Stomach (tissue), 9 donors: ENCODE results near the gene PDE9A. TPM values are rescaled to one million over a fixed set of nuclear protein-coding genes. Genes with fewer than 3 reads are reported as not detected.
A peak's percentile ranks its signal among the peaks of the same experiment; 100 is the strongest.

Experiments
- DNase-seq, 2 donors: peaks; one replicate each; pipeline versions ENCODE4 v3.0.0 to v3.0.0-alpha.2; 2013 to 2019
- H3K27ac ChIP-seq, 5 donors: fragments of 200-600 bp in 4 of 5; sonication (generic) in 4 of 5; one replicate each; pipeline ENCODE4 v1.5.1; 2013 to 2019; ENCODE audit warnings: mild to moderate bottlenecking in 1 of 5, moderate library complexity in 1 of 5
- H3K27me3 ChIP-seq, 3 donors: fragments of 200-600 bp; sonication (generic); one replicate each; pipeline ENCODE4 v1.5.1; 2017 to 2019; ENCODE audit warnings: mixed run types in 1 of 3
- H3K36me3 ChIP-seq, 4 donors: fragments of 200-600 bp; sonication (generic); 1 replicate in 3 of 4; 2 replicates in 1 of 4; pipeline ENCODE4 v1.5.1; 2016 to 2019
- H3K4me1 ChIP-seq, 4 donors: fragments of 200-600 bp; sonication (generic); one replicate each; pipeline ENCODE4 v1.5.1; 2016 to 2019
- H3K4me3 ChIP-seq, 4 donors: fragments of 200-600 bp; sonication (generic) in 3 of 4; one replicate each; pipeline ENCODE4 v1.5.1; 2016 to 2019; ENCODE audit warnings: mild to moderate bottlenecking in 1 of 4
- H3K9me3 ChIP-seq, 4 donors: fragments of 200-600 bp; sonication (generic); one replicate each; pipeline ENCODE4 v1.5.1; 2016 to 2019
- EP300 ChIP-seq: sonication (generic); formaldehyde crosslinking; IDR thresholded peaks from one replicate; pipeline ENCODE4 v1.6.1; 2017; ENCODE audit warnings: antibody characterized with exemption
- POLR2A ChIP-seq, 4 donors: fragments of 450-650 bp; IDR thresholded peaks; one replicate each; pipeline ENCODE4 v1.6.1; 2016; ENCODE audit warnings: antibody characterized with exemption in 4 of 4, control low read depth in 2 of 4, mild to moderate bottlenecking in 1 of 4, moderate library complexity in 1 of 4
- POLR2AphosphoS5 ChIP-seq, 3 donors: sonication (generic); formaldehyde crosslinking; IDR thresholded peaks; one replicate each; pipeline ENCODE4 v1.6.1; 2016; ENCODE audit warnings: antibody characterized with exemption in 3 of 3
- WGBS, 5 donors: extraction: QIAGEN DNeasy Blood & Tissue Kit in 3 of 5; methylation state at CpG; one replicate each; pipeline versions ENCODE4 v1.1.5 to v1.1.7; 2013 to 2018; 5-methylcytosine and 5-hydroxymethylcytosine counted together
- intact Hi-C: fragments of 100-400 bp; cut with DNase I; formaldehyde crosslinking; loops from one replicate; pipeline ENCODE4 v1.15.1; 2023; ENCODE audit warnings: low total_unique reads
- polyA plus RNA-seq, 3 donors: library from polyadenylated mRNA; stranded (reverse); fragments of 200-250 nt; gene quantifications; one replicate each; pipeline ENCODE4 v1.2.3, GENCODE V29; 2013
- total RNA-seq, 5 donors: library from RNA; depleted of rRNA; stranded (reverse); fragments of >200 nt; gene quantifications; one replicate each; pipeline versions ENCODE4 v1.1.0 to v1.2.3, GENCODE V29; 2014 to 2016
- TF ChIP-seq, protein P1 (sequence below), 7 experiments: fragments of 450-650 bp in 4 of 7; fragments of 200-600 bp in 3 of 7; sonication (generic) in 3 of 7; IDR thresholded peaks; one replicate each; pipeline ENCODE4 v1.5.1; 2016 to 2019; ENCODE audit warnings: antibody characterized with exemption in 7 of 7, control low read depth in 2 of 7, mild to moderate bottlenecking in 1 of 7
- donor health status: healthy with polysubstance abuse.
- donor health status: Bipolar disorder and iron deficiency.
- donor health status: healthy.

Gene PDE9A
- total and polyA plus RNA-seq, 8 donors = 6.4 to 77.1 (median 11.9) TPM

GRCh38 chr21:42819861-42820615 lies 166.6 kb downstream of the PDE9A start:
- no peaks in the 10 kb centered on the region for H3K9me3 ChIP-seq
- 85 to 88% (median 87%) methylated on average over 7 of the region's 7 CpGs for WGBS, 5 donors
- no peak overlapping the region for H3K27ac ChIP-seq
- DNase-seq = no peak
- no peaks in the 10 kb centered on the region for H3K36me3 ChIP-seq
- intact Hi-C loops = loop anchor here (10.0 kb wide), 2 partner anchors 165 to 225 kb away; partner anchors contain the start of gene PDE9A
- peaks cover 0 to 7% (median 3%) of the 10 kb centered on the region in 4 donors for H3K4me1 ChIP-seq
- peaks cover 0 to 10% (median 0%) of the 10 kb centered on the region in 3 donors for H3K27me3 ChIP-seq
- H3K4me3 ChIP-seq = no peak overlapping the region
- no peak for TF ChIP-seq EP300
- no peak for TF ChIP-seq POLR2AphosphoS5 (IDR thresholded peaks at IDR 0.05)
- no peak for TF ChIP-seq POLR2A (IDR thresholded peaks at IDR 0.05)
- TF ChIP-seq, protein P1, sequence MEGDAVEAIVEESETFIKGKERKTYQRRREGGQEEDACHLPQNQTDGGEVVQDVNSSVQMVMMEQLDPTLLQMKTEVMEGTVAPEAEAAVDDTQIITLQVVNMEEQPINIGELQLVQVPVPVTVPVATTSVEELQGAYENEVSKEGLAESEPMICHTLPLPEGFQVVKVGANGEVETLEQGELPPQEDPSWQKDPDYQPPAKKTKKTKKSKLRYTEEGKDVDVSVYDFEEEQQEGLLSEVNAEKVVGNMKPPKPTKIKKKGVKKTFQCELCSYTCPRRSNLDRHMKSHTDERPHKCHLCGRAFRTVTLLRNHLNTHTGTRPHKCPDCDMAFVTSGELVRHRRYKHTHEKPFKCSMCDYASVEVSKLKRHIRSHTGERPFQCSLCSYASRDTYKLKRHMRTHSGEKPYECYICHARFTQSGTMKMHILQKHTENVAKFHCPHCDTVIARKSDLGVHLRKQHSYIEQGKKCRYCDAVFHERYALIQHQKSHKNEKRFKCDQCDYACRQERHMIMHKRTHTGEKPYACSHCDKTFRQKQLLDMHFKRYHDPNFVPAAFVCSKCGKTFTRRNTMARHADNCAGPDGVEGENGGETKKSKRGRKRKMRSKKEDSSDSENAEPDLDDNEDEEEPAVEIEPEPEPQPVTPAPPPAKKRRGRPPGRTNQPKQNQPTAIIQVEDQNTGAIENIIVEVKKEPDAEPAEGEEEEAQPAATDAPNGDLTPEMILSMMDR (IDR thresholded peaks at IDR 0.05) = no peak

DNA sequence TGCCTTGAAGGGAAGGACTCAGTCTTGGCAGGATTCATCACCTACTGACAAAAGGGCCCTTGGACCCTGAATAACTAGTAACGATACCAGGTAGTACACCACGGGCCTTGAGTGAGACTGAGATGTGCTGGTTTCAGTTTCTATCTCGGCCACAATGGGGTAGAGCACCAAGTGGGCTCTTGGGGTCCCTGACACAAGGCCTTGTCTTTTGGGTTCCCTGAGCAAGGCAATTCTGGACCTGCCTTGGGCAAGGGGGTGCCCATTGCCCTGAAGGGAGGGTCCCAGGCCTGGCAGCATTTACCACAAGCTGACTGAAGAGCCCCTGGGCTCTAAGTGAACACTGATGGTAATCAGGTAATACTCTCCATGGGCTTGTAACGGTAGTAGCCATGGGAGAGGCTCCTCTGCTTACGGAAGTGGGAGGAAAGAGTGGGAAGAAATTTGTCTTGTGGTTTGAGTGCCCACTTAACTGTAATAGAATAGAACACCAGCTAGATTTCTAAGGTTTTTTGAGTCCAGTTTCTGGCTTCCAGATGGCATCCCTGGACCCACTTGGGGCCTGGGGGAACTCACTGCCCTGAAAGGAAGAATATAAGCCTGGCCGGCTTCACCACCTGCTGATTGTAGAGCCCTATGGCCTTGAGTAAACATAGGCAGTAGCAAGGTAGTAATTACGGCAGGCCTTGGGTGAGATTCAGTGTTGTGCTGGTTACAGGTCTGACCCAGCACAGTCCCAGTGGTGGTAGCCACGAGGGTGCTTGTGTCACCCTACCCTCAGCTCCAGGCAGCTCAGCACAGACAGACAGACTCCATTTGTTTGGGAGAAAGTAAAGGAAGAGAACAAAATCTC lies 167.4 kb downstream of the PDE9A start:
- H3K4me1 ChIP-seq = peaks cover 0 to 7% (median 3%) of the 10 kb centered on the region in 4 donors
- no peaks in the 10 kb centered on the region for H3K9me3 ChIP-seq
- no peak overlapping the region for H3K27ac ChIP-seq
- H3K4me3 ChIP-seq = no peak overlapping the region
- whole genome bisulfite sequencing, 5 donors = 60 to 72% (median 69%) methylated on average over 8 of the region's 8 CpGs
- peak; percentile 46 to 59 for DNase-seq
- TF ChIP-seq, protein P1 (IDR thresholded peaks at IDR 0.05) = peak in 1 of 7 experiments; percentile 24
- TF ChIP-seq POLR2A (IDR thresholded peaks at IDR 0.05) (no peak), POLR2AphosphoS5 (IDR thresholded peaks at IDR 0.05) (no peak)
- no peaks in the 10 kb centered on the region for H3K36me3 ChIP-seq
- H3K27me3 ChIP-seq = peaks cover 0 to 11% (median 0%) of the 10 kb centered on the region in 3 donors
- intact Hi-C loops = loop anchor here (10.0 kb wide), 1 partner anchor 166 kb away; the partner anchor contains the start of gene PDE9A

Other genes with a start within 250 kb of the PDE9A start
- gene UBASH3A, start 249.7 kb upstream of the PDE9A start, total RNA-seq = 1 to 10 TPM in 2 of 5 donors, under 1 TPM in 2, not detected in 1; 0.29 to 4.6 (median 1.2) TPM
- gene UBASH3A, start 249.7 kb upstream of the PDE9A start, polyA plus RNA-seq = under 1 TPM; 0.18 to 0.31 (median 0.25) TPM
- gene RSPH1, start 157.4 kb upstream of the PDE9A start, total RNA-seq = 1 to 10 TPM in 1 of 5 donors, under 1 TPM in 3, not detected in 1; 0.37 to 8.9 (median 0.58) TPM
- 1 to 10 TPM; 1.8 to 2.9 (median 2.8) TPM for gene RSPH1, start 157.4 kb upstream of the PDE9A start, polyA plus RNA-seq
- 10 to 100 TPM in 4 of 5 donors, 1 to 10 TPM in 1; 9.8 to 72.9 (median 23.9) TPM for gene SLC37A1, start 139.8 kb upstream of the PDE9A start, total RNA-seq
- 10 to 100 TPM; 10.3 to 12.4 (median 11.3) TPM for gene SLC37A1, start 139.8 kb upstream of the PDE9A start, polyA plus RNA-seq
- gene WDR4, start 225.9 kb downstream of the PDE9A start, total RNA-seq = 100 to 1,000 TPM in 1 of 5 donors, 10 to 100 TPM in 2, 1 to 10 TPM in 2; 7.6 to 285 (median 21.5) TPM
- gene WDR4, start 225.9 kb downstream of the PDE9A start, polyA plus RNA-seq = 10 to 100 TPM in 1 of 3 donors, 1 to 10 TPM in 2; 7.5 to 10.4 (median 7.8) TPM
- gene NDUFV3, start 239.7 kb downstream of the PDE9A start, total RNA-seq = 10 to 100 TPM; 33.9 to 51.3 (median 42.3) TPM
- 10 to 100 TPM; 19.2 to 19.6 (median 19.3) TPM for gene NDUFV3, start 239.7 kb downstream of the PDE9A start, polyA plus RNA-seq